HG02588 (cell line): ENCODE results near the gene PPM1K.

Experiments
- ATAC-seq: cut with Tn5 transposase; IDR thresholded peaks from one replicate; pipeline ENCODE4 v1.9.1; 2021; ENCODE audit warnings: mild to moderate bottlenecking, moderate library complexity; ENCODE audit not compliant: unreplicated experiment

PPM1K gene

DNA sequence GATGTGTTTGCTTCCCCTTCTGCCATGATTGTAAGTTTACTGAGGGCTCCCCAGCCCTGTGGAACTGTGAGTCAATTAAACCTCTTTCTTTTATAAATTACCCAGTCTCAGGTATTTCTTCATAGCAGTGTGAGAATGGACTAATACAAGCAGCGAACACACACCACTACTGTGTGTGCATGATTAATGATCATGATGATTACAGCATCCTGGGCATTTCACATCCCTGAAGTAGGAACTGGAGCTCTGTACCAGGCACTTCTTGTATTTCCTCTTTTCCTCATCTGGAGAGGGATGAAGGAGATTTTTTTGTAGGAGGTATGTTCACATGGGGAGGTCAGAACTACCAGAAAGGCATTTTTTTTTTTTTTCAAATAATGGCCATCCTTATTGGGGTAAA lies 60.8 kb downstream of the PPM1K start:
- ATAC-seq = no peak

DNA sequence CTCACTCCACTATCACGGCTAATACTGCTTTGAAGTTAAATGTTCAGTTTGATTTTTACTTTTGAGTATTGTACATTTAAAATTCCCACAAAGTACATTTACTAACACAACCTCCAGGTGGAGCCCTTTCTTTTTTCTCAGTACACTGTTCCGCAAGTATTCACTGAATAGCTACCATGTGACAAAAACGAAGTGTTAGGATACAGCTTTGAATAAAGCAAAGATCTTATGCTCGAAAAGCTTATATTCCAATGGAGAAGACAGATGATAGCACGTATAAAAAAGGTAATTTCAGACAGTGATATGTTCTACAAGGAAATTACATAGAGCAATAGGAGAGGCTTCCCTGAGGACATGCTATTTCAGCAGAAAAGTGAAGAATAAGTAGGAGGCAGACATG lies 65.3 kb downstream of the PPM1K start:
- ATAC-seq = peak; percentile 74

DNA sequence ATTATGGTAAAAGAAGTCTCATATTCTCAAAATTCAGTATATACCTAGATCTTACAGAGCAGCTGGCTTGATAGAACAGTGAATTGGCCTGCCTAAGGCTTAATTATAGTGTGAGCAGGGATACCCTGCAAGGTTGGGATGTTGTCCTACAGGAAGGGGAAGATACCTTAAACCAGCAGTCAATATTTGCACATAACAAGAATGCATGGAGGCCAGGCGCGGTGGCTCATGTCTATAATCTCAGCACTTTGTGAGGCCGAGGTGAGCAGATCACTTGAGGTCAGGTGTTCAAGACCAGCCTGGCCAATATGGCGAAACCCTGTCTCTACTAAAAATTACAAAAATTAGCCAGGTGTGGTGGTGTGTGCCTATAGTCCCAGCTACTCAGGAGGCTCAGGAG lies 67.2 kb downstream of the PPM1K start:
- no peak for ATAC-seq

DNA sequence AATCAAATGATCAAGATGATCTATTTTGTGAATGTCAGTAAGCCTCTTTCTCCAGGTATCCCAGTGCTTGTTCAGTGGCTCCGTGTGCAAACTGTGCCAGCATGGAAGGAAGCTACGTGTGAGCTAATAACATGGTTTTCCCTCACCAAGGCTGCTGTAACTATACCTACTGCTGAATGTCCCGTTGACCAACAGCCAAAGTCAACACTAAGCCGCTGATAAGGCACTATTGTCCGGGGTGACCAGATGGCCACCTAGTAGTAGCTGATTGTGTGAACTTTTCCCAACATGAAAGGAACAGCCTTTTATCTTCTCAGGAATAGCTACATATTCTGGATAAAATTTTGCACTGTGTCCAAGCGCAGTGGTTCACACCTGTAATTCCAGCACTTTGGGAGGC lies 68.0 kb downstream of the PPM1K start:
- no peak for ATAC-seq

DNA sequence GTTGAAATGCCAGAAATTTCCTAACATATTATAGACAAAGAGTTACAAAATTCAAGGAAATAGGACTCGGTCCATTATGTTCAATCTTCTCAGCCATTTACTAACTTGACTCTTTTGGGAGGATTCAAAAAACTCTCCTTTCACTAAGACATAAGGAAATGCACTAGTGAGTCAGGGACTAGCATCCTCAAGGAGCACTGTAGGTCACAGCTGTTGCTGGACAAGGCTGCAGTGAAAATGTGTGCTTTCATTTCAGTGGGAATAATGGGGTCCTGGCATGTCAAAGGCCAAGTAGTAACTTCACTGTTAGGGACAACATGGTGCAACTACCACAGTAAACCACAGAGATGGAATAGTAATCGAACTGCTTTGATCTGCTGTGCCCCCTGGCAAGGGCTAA lies 69.0 kb downstream of the PPM1K start:
- no peak for ATAC-seq

DNA sequence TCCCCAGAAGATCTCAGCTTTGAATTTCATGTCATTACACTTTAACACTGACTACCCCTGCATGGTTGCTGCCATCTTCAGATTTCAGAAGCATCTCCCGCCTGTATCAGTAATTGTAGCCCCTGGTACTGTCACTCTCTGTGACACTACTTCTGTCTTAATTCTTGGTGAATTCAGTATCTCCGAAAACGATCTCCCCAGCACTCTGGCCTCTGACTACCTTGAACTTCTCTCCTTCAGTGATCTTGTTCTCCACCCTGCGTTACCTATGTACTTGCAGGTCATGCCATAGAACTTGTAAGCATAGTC lies 72.2 kb downstream of the PPM1K start:
- no peak for ATAC-seq

DNA sequence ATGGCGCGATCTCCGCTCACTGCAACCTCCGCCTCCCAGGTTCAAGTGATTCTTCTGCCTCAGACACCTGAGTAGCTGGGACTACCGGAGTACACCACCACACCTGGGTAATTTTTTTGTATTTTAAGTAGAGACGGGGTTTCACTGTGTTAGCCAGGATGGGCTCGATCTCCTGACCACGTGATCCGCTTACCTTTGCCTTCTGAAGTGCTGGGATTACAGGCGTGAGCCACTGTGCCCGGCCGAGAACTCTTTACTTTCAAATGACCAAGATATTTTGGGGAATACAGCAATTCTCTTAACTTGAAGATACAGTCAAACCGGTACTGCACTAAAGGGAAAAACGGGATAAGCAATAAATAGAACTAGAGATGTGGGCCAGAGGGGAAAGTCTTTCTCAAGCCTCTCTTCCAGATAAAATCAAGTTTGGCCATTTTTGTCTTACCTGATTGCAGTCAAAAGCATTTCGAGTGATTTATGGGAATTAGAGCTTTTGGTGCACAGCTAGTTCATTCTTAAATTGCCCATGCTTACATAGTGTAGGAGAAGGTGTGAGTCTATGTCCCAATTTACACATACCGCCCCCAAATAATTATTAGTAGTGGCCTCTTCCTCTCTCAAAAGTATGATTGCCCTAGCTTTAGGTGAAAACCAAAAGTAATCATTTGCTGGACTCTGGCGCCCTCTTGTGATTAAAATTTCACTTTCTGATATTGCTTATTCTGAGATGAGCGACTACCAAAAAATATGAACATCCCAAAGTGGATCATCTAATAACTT lies 72.7 kb downstream of the PPM1K start:
- ATAC-seq = no peak

DNA sequence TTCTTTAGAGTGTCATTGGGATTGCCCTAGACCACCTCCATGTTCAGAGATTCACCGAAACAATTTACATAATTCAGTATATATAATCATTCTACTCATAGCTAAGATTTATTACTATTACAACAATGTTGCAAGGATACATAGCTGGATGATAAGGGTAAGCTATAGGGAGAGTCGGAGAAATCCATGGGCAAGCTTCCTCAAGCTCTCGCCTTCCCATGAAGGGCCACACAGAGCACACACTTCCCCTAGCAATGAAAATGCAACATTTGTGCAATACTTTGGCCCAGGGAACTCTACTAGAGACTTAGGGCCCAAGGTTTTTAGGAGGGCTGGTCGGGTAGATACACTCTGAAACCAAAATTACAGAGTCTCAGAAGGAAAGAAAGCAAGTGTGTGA lies 76.2 kb downstream of the PPM1K start:
- ATAC-seq = no peak
